ENCODE results near the gene CABCOCO1. TPM values are rescaled to one million over a fixed set of nuclear protein-coding genes. Genes with fewer than 3 reads are reported as not detected.
"Not testable (repeated sequence)": the region's sequence is repeated elsewhere in the genome, so short reads cannot be mapped to it uniquely, and the experiment has no call there.

Gene CABCOCO1
- polyA plus RNA-seq, 1 donor: 2.8 TPM

DNA sequence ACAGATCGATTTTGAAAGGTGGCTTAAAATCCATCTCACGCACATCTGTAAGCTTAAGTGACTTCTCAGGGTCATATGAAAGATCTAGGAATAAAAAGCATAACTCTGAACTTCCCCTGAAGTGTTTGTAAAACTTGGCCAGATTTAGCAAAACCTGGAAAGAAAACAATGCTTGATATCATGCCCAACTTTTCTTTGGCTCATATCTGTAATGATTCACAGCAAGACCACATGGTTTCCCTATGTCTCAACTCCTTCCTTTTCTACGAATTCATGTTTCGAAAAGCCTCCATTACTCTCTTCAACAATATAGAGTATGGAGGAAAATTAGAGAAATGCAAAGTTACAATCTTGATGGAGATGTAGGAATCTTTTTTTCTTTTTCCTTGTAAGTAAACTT is 20.1 kb upstream of the CABCOCO1 start:
- DNase-seq: no peak

DNA sequence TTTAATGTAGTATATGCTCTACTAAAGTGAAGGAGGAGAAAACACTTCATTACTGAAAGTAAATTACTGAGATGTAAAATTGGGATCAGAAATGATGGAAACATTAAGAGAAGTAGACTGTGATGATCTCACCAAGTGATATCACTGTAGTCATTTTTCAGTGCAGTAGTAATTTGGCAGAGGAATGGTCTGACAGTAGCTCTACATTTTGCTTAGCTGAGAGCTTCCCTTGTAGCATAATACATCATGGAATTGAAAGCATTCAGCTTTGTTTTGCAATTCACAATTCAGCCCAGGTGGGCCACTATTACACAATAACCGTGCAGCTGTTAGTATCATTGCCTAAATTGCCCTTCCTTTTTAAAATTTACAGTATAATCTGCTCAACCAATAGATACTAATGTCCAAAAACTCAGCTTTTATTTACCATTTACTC is 19.4 kb upstream of the CABCOCO1 start:
- DNase-seq: no peak

- no peak for DNase-seq
These were observed 9.0 kb upstream of the CABCOCO1 start for GRCh38 chr10:61653699-61654098.

DNA sequence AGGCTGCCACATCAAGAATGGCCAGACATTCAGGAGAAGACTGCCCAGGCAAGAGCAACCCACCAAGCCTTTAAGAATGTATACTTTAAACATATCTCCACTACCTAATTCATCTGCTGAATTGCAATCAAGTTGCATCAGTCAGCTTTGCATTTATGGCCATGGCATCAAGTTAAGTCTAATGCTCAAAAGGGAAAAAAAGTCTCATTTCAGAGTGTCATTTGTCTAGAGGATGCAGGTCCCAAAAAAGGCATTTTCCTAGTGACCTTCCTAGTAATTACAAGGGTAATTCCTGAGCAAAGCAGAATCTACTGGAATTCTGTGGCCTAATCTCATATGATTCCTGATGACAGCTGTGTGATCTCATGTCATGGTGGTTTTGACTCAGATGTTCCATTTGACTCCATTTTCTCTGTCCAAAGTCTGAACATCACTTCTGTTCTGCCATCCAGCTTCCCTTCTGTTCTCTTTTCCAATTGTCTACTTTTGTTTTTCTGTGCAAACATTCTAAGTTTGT is 7.3 kb upstream of the CABCOCO1 start:
- no peak for DNase-seq

GRCh38 chr10:61663466-61663865 is 737 bp downstream of the CABCOCO1 start:
- no peak for DNase-seq

- no peak for DNase-seq
These were observed 2.3 kb downstream of the CABCOCO1 start for GRCh38 chr10:61664985-61665384.

- no peak for DNase-seq
These were observed 6.5 kb downstream of the CABCOCO1 start for GRCh38 chr10:61669161-61669725.

DNA sequence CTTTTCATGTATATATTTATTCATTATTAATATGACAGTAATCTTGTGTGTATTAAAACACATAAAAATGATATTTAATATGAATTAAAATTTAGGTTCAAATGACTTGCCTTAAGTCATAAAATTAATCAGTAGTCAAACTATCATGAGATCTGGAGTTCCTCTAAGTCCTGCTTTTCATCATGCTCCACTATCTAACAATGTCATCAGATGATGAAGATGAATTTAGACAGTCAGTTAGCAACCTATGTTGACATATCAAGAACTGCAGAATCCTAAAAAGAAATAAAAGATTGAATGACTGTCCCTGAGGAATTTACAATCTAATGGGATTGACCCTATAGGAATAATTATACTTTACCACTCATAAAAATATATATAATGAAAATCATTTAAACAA is 7.1 kb downstream of the CABCOCO1 start:
- no peak for DNase-seq

GRCh38 chr10:61673360-61673759 is 10.6 kb downstream of the CABCOCO1 start:
- DNase-seq: no peak

- DNase-seq: no peak
These were observed 19.6 kb downstream of the CABCOCO1 start for GRCh38 chr10:61682323-61682722.

GRCh38 chr10:61683319-61683718 is 20.6 kb downstream of the CABCOCO1 start:
- no peak for DNase-seq

GRCh38 chr10:61684894-61685507 is 22.3 kb downstream of the CABCOCO1 start:
- no peak for DNase-seq

- no peak for DNase-seq
These were observed 26.0 kb downstream of the CABCOCO1 start for GRCh38 chr10:61688551-61689308.

- not testable (repeated sequence) for DNase-seq
These were observed 28.9 kb downstream of the CABCOCO1 start for GRCh38 chr10:61691667-61692066.

- no peak for DNase-seq
These were observed 29.8 kb downstream of the CABCOCO1 start for GRCh38 chr10:61692447-61693010.

DNA sequence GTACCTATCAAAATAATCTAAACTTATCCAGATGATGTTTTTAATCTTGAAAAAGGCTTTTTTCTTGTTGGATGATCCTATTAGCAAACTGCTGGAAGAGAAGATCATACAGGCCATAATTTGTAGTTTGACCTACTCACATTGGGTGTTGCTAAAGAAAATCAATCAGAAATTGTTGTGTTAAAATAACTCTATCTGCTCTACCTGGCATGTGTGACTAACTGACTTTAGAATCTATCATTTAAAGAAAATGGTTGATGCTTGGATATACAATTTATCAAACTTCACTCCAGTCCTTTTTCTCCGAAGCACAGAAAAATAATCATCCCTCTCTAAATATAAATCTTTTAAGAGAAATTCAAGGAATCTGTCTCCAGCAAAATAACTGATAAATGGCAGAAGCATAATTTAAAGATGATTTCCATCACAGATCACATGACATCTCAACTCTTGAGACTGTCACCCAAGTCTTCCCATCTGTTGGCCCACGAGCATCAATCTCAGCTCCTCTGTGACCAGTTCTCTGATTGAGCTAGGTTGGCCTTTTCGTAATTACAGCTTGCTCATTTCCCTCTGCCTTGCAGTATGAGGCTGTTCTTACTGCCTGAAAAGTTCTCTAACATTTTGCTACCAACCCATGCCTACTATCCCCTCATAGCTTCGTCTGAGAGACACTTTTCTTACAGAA is 36.4 kb downstream of the CABCOCO1 start:
- no peak for DNase-seq

- DNase-seq: no peak
These were observed 38.5 kb downstream of the CABCOCO1 start for GRCh38 chr10:61701055-61701705.

GRCh38 chr10:61701706-61702105 is 39.0 kb downstream of the CABCOCO1 start:
- DNase-seq: no peak

GRCh38 chr10:61702584-61702983 is 39.9 kb downstream of the CABCOCO1 start:
- DNase-seq: no peak

- DNase-seq: no peak
These were observed 42.4 kb downstream of the CABCOCO1 start for GRCh38 chr10:61705022-61705613.

- DNase-seq: no peak
These were observed 46.1 kb downstream of the CABCOCO1 start for GRCh38 chr10:61708846-61709245.
